K562 (cell line): Measurements from ENCODE around the gene SCP2. TPM values are rescaled to one million over a fixed set of nuclear protein-coding genes. Genes with fewer than 3 reads are reported as not detected.

Source experiments
- CBX1 ChIP-seq: sonication (generic); IDR thresholded peaks from 2 replicates; pipeline ENCODE4 v1.6.1; 2016; ENCODE audit warnings: antibody characterized with exemption, low read depth, mild to moderate bottlenecking
- FOXO4 ChIP-seq: fragments of 450-650 bp; formaldehyde crosslinking; IDR thresholded peaks from 2 replicates; pipeline ENCODE4 v1.4.0; 2020; ENCODE audit warnings: mild to moderate bottlenecking, moderate library complexity
- HEY1 ChIP-seq: fragments of 250-450 bp; sonication (Bioruptor Pico); IDR thresholded peaks from 2 replicates; pipeline ENCODE4 v1.5.0; 2020; ENCODE audit warnings: mild to moderate bottlenecking, moderate library complexity, borderline replicate concordance
- IFI16 ChIP-seq: fragments of 250-450 bp; sonication (Bioruptor Pico); IDR thresholded peaks from 2 replicates; pipeline ENCODE4 v2.1.2; 2022; ENCODE audit warnings: mild to moderate bottlenecking, inconsistent platforms
- MCM7 ChIP-seq, 2 experiments: fragments of 450-650 bp; IDR thresholded peaks; 2 replicates each; pipeline ENCODE4 v1.6.1; 2016 to 2018
- MGA ChIP-seq: fragments of 450-650 bp; IDR thresholded peaks from 2 replicates; pipeline ENCODE4 v1.6.1; 2016; ENCODE audit warnings: mild to moderate bottlenecking, moderate library complexity
- MITF ChIP-seq: IDR thresholded peaks from 2 replicates; pipeline ENCODE4 v1.6.1; 2014; ENCODE audit warnings: antibody characterized with exemption
- SIX5 ChIP-seq, 2 experiments: IDR thresholded peaks; 2 replicates each; pipeline ENCODE4 v1.6.1; 2011; ENCODE audit warnings: low read length in 2 of 2, borderline replicate concordance in 1 of 2, low read depth in 1 of 2, mild to moderate bottlenecking in 1 of 2, moderate library complexity in 1 of 2; ENCODE audit not compliant: insufficient read depth in 1 of 2
- TBL1XR1 ChIP-seq, 2 experiments: IDR thresholded peaks; 2 replicates each; pipeline ENCODE4 v1.6.1; 2012; ENCODE audit warnings: improper control_type of control experiment in 2 of 2, low read length in 2 of 2, mild to moderate bottlenecking in 1 of 2
- ZNF174 ChIP-seq: fragments of 250-450 bp; sonication (Bioruptor Pico); IDR thresholded peaks from 2 replicates; pipeline ENCODE4 v1.4.0; 2020; ENCODE audit warnings: mild to moderate bottlenecking
- ZNF354B ChIP-seq: fragments of 250-450 bp; sonication (Bioruptor Pico); IDR thresholded peaks from 2 replicates; pipeline ENCODE4 v1.4.0; 2020
- polyA plus RNA-seq, 8 experiments: library from polyadenylated mRNA; depleted of rRNA in 4 of 8; stranded (reverse) in 5 of 8; unstranded in 3 of 8; fragments of >200 nt; fragmentation: Nextera tagmentation in 2 of 8; fragmentation: Illumina TruSeq in 1 of 8; extraction: Ambion mirVana in 2 of 8; extraction: Trizol in 1 of 8; gene quantifications; 2 replicates each; pipeline versions ENCODE4 v1.2.1 to v1.2.3, GENCODE V29; 2011 to 2014; ENCODE audit warnings: inconsistent platforms in 1 of 8, missing spikeins in 1 of 8
- total RNA-seq, 7 experiments: library from RNA; depleted of rRNA in 6 of 7; stranded (reverse); fragments of >200 nt in 6 of 7; fragmentation: Illumina TruSeq in 2 of 7; extraction: Trizol in 2 of 7; gene quantifications; 2 replicates each; pipeline versions ENCODE4 v1.2.1 to v1.2.3, GENCODE V29; 2011 to 2021; ENCODE audit warnings: low replicate concordance in 1 of 7

The SCP2 gene
- total and polyA plus RNA-seq, 9 of the 15 experiments (the other 6 are each of a cell fraction or from before 2014, with no cell fraction given) = 63.8 to 258 (median 106) TPM

GRCh38 chr1:52906135-52906603 lies 20.9 kb upstream of the SCP2 start (continued):
- no peak for TF ChIP-seq SIX5 (IDR thresholded peaks at IDR 0.05; ENCODE audit: borderline replicate concordance in 1 of 2, insufficient read depth in 1 of 2, low read depth in 1 of 2, low read length in 2 of 2)
- no peak for TF ChIP-seq CBX1
- TF ChIP-seq ZNF354B (CRISPR knock-in tag) = no peak
- TF ChIP-seq MGA = no peak
- no peak for TF ChIP-seq IFI16 (CRISPR knock-in tag)
- no peak for TF ChIP-seq MCM7 (IDR thresholded peaks at IDR 0.05)
- no peak for TF ChIP-seq FOXO4 (CRISPR knock-in tag)
- TF ChIP-seq HEY1 = no peak
- TF ChIP-seq MITF = no peak
- no peak for TF ChIP-seq ZNF174 (CRISPR knock-in tag)
- TF ChIP-seq TBL1XR1 (IDR thresholded peaks at IDR 0.05; ENCODE audit: low read length in 2 of 2) = no peak
- TF ChIP-seq, all 486 proteins: peak for 5
